Measurements from ENCODE around the gene ZMPSTE24.

Gene ZMPSTE24

DNA sequence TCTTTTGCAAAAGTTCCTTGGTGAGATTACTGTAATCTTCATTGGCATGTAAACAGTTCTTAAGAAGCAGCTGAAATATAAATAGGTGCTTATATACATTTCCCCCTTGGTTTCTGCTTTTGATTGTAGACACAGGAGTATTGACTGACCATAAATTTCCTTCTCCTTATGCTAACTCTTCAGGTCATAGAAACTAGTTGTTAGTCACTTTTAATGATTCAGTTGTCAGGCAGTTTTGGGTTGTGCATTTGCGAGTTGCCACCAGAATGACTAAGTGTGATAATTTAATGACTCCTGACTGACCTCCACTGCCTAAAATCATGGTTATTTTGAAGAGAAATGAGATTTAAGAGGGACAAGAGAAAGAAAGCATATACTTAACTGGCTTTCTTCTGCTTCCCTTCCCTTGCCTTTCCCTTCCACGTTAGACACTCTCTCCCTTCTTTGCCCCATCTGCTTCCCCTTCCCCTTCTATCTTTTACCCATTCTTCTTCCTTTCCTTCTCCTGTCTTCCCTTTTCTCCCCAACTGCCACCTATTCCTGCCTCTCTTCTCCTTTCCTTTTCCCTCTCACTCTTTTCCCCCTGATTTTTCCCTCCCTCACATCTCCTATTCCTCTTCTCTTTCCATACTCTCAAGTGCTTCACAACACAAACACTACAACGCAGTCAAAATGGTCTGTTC lies 12.3 kb downstream of the ZMPSTE24 start:
- ATAC-seq, result no peak
- TF ChIP-seq ZFP30 (CRISPR knock-in tag; IDR thresholded peaks at IDR 0.05) (no peak), ZNF565 (CRISPR knock-in tag; conservative IDR thresholded peaks at IDR 0.05; ENCODE audit: low read depth) (no peak), TCF4 (CRISPR knock-in tag; IDR thresholded peaks at IDR 0.05; ENCODE audit: borderline replicate concordance) (no peak), ZC3H10 (CRISPR knock-in tag; IDR thresholded peaks at IDR 0.05) (no peak), ZFP3 (CRISPR knock-in tag; IDR thresholded peaks at IDR 0.05) (no peak), ESRRG (CRISPR knock-in tag; IDR thresholded peaks at IDR 0.05) (no peak), TOX (CRISPR knock-in tag; IDR thresholded peaks at IDR 0.05; ENCODE audit: borderline replicate concordance) (no peak), BACH2 (CRISPR knock-in tag; IDR thresholded peaks at IDR 0.05; ENCODE audit: borderline replicate concordance) (no peak), RARB (CRISPR knock-in tag; IDR thresholded peaks at IDR 0.05) (no peak), GLIS3 (CRISPR knock-in tag; IDR thresholded peaks at IDR 0.05) (no peak)
- TF ChIP-seq, protein P1, sequence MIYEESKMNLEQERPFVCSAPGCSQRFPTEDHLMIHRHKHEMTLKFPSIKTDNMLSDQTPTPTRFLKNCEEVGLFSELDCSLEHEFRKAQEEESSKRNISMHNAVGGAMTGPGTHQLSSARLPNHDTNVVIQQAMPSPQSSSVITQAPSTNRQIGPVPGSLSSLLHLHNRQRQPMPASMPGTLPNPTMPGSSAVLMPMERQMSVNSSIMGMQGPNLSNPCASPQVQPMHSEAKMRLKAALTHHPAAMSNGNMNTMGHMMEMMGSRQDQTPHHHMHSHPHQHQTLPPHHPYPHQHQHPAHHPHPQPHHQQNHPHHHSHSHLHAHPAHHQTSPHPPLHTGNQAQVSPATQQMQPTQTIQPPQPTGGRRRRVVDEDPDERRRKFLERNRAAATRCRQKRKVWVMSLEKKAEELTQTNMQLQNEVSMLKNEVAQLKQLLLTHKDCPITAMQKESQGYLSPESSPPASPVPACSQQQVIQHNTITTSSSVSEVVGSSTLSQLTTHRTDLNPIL (CRISPR knock-in tag; IDR thresholded peaks at IDR 0.05; ENCODE audit: low read depth), result no peak
- TF ChIP-seq, protein P2, sequence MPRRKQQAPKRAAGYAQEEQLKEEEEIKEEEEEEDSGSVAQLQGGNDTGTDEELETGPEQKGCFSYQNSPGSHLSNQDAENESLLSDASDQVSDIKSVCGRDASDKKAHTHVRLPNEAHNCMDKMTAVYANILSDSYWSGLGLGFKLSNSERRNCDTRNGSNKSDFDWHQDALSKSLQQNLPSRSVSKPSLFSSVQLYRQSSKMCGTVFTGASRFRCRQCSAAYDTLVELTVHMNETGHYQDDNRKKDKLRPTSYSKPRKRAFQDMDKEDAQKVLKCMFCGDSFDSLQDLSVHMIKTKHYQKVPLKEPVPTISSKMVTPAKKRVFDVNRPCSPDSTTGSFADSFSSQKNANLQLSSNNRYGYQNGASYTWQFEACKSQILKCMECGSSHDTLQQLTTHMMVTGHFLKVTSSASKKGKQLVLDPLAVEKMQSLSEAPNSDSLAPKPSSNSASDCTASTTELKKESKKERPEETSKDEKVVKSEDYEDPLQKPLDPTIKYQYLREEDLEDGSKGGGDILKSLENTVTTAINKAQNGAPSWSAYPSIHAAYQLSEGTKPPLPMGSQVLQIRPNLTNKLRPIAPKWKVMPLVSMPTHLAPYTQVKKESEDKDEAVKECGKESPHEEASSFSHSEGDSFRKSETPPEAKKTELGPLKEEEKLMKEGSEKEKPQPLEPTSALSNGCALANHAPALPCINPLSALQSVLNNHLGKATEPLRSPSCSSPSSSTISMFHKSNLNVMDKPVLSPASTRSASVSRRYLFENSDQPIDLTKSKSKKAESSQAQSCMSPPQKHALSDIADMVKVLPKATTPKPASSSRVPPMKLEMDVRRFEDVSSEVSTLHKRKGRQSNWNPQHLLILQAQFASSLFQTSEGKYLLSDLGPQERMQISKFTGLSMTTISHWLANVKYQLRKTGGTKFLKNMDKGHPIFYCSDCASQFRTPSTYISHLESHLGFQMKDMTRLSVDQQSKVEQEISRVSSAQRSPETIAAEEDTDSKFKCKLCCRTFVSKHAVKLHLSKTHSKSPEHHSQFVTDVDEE (CRISPR knock-in tag; IDR thresholded peaks at IDR 0.05), result no peak
- TF ChIP-seq, protein P3, sequence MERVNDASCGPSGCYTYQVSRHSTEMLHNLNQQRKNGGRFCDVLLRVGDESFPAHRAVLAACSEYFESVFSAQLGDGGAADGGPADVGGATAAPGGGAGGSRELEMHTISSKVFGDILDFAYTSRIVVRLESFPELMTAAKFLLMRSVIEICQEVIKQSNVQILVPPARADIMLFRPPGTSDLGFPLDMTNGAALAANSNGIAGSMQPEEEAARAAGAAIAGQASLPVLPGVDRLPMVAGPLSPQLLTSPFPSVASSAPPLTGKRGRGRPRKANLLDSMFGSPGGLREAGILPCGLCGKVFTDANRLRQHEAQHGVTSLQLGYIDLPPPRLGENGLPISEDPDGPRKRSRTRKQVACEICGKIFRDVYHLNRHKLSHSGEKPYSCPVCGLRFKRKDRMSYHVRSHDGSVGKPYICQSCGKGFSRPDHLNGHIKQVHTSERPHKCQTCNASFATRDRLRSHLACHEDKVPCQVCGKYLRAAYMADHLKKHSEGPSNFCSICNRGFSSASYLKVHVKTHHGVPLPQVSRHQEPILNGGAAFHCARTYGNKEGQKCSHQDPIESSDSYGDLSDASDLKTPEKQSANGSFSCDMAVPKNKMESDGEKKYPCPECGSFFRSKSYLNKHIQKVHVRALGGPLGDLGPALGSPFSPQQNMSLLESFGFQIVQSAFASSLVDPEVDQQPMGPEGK (CRISPR knock-in tag; IDR thresholded peaks at IDR 0.05; ENCODE audit: borderline replicate concordance), result no peak

DNA sequence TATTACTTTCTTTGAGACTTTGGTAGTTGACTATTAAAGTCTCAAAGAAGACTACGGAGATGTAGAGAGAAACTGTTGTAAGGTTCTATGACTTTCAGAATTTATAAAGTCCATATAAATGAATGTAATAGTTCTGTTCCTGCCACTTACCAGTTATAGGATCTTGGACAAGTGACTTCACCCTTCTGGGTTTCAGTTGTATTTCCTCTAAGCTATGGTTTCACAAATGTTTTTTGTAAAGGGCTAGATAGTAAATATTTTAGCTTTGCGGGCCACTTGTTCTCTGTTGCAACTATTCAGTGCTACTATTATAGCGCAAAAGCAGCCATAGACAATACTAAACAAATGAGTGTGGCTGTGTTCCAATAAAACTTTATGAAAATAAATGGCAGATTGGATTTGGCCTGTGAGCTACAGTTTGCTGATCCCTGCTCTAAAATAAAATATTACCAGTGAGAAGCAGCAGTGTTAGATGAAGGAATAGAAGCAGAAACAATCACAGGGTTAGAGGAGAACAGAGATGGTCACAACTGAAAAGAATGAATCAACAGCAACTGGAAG lies 14.7 kb downstream of the ZMPSTE24 start:
- ATAC-seq, result no peak
- TF ChIP-seq ARNTL (CRISPR knock-in tag; IDR thresholded peaks at IDR 0.05; ENCODE audit: borderline replicate concordance, low read depth), result no peak
- no peak for TF ChIP-seq ZFP3 (CRISPR knock-in tag; IDR thresholded peaks at IDR 0.05)
- no peak for TF ChIP-seq ZNF70 (CRISPR knock-in tag; IDR thresholded peaks at IDR 0.05)
- TF ChIP-seq, protein P4, sequence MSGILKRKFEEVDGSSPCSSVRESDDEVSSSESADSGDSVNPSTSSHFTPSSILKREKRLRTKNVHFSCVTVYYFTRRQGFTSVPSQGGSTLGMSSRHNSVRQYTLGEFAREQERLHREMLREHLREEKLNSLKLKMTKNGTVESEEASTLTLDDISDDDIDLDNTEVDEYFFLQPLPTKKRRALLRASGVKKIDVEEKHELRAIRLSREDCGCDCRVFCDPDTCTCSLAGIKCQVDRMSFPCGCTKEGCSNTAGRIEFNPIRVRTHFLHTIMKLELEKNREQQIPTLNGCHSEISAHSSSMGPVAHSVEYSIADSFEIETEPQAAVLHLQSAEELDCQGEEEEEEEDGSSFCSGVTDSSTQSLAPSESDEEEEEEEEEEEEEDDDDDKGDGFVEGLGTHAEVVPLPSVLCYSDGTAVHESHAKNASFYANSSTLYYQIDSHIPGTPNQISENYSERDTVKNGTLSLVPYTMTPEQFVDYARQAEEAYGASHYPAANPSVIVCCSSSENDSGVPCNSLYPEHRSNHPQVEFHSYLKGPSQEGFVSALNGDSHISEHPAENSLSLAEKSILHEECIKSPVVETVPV (CRISPR knock-in tag; IDR thresholded peaks at IDR 0.05), result no peak
- no peak for TF ChIP-seq SNAI2 (CRISPR knock-in tag; IDR thresholded peaks at IDR 0.05)
- TF ChIP-seq ZNF8 (CRISPR knock-in tag; IDR thresholded peaks at IDR 0.05), result no peak
- TF ChIP-seq GLIS3 (CRISPR knock-in tag; IDR thresholded peaks at IDR 0.05), result no peak
- TF ChIP-seq ISL1 (CRISPR knock-in tag; IDR thresholded peaks at IDR 0.05), result no peak
- TF ChIP-seq, protein P2 (CRISPR knock-in tag; IDR thresholded peaks at IDR 0.05), result no peak
- TF ChIP-seq ZFP30 (CRISPR knock-in tag; IDR thresholded peaks at IDR 0.05), result no peak
